HG03378 (cell line): ENCODE measurements around the gene EARS2.
"Not testable (repeated sequence)": the region's sequence is repeated elsewhere in the genome, so short reads cannot be mapped to it uniquely, and the experiment has no call there.

Source experiments
- ATAC-seq: cut with Tn5 transposase; IDR thresholded peaks from one replicate; pipeline ENCODE4 v1.9.1; 2021; ENCODE audit warnings: mild to moderate bottlenecking, moderate library complexity; ENCODE audit not compliant: unreplicated experiment

EARS2 gene

DNA sequence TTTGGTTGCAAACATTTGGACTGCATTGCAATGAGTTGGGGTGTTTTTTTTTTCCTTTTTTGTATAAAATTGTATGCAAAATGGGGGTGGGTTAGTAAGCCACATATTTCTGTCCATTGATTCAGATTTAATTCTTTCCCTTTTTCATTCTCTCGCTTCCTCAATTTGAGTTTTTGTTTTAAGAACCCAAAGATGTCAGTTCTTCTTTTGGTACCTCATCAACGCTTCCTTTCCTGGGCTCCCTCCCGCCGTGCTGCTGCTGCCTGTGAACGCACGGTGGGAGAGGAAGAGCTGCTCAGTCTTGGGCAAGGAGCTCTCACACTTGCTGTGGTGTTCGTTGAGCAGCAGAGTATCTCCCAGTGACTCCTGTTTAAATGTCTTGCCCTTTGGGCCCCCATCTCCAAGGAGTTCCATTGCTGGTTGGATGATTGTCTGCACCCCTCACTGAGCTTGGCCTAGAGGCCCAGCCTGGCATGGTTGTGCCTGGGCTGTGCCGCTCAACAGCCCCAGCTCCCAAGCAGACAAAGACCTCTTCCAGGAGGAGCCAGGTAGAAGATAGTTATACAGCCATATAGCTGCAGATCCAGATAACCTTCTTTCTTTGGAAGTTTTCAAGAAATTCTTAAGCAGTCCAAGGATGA, 14.0 kb upstream of the EARS2 start:
- no peak for ATAC-seq

DNA sequence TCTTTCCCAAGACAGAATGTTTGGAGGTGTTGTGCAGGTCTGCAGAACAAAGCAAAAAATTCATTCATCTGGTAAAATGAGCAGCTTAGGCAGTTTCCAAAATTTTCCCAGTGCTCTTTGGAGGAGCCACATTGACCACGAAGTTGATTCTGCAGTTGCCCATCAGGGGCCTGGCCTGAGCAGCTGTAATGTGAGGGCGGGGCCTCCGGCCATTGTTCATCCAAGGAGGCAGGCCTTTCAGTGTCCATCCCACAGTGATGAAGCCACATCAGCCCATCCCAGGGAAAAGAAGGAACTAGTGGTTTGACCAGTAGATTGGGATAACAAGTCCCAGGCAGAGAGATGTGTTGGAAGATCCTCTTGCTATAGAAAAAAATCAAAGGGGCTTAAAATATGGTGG, 10.5 kb upstream of the EARS2 start:
- no peak for ATAC-seq

DNA sequence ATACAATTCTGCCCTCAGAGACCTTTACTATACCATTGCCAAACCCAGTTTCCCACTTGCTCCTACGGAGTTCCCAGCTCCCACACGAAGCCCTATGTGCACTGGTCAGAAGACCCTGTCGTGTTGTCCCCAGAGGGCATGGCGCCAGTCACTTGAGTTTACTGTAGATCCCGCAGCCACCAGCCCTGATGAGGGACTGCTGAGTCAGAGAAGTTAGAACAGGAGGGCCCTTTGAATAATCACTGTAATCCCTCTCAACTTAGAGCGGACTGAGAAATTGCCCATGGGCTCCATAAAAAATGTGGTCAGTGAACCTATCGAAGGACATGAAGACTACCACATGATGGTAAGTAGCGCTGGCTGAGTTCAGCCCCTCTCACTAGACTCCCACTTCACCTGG, 9.6 kb upstream of the EARS2 start:
- ATAC-seq, result no peak

DNA sequence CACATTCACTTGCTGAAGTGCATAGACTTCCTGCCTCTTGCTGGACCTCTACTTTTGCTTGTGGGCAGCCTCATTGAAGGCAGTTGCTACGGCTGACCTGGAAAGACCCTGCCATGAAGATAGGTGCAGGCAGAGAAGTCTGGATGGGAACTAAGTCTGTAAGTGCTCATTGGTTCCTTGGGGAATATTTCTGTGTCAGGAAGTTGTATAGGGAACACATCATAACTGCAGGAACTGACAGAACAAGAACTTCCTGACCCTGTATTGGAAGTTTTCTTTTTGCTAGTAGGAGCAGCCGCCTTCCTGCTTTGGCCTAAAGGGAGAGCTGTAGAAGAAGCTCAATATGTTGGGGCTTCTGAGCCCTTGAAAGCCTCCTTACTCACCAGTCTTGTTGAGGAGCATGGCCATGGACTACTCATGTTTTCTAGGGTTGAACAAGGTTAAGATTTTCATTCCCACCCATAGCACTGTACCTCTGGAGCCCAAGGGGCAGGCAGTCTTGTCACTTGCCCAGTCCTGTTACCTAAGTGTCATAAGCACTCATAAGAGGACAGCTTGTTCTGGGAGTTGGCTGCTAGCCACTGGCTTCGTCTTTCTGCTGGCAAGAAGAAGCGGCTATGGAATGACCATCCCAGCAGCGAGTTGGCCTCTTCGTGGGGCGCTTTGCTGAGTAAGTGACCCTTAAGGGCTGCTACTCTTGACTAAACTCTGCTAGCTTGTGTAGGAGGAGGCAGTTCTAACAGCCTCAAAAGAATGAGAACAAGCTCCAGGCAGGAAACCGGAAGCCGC, 7.6 kb upstream of the EARS2 start:
- ATAC-seq, result no peak

DNA sequence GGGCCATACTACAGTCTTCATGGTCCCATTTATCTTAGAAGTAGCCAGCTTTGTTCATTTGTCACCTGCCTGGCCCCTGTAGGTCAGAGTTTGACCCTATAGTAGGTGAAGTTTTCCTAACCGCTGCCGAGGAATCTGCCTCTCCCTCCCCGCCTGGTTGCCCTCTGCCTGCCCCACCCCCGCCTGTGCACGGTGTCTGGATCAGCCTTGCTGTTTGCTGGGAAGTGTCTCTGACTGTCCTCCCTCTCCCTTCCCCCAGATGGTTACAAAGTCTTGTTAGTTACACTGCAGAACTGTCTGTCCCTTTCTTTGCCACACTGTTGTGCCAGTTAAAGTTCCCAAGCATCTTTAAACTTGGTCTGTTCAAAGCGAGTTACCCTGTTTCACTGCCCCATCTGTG, 6.0 kb upstream of the EARS2 start:
- ATAC-seq, result no peak

DNA sequence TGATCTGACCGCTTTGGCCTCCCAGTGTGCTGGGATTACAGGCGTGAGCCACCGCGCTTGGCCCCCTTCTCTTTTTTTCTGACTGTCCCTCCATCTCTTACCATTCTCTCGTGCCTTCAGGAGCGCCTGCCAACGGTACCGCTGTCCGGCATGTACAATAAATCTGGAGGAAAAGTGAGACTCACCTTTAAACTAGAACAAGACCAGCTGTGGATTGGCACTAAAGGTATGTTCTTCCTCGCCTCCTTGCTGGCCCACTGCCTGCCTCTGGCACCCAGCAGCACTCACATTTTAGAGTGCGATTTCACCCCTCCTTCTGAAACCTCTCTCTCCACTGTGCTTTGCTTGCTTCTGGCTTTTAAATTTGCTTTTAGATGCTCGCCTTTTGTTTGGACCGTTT, 5.4 kb upstream of the EARS2 start:
- no peak for ATAC-seq

DNA sequence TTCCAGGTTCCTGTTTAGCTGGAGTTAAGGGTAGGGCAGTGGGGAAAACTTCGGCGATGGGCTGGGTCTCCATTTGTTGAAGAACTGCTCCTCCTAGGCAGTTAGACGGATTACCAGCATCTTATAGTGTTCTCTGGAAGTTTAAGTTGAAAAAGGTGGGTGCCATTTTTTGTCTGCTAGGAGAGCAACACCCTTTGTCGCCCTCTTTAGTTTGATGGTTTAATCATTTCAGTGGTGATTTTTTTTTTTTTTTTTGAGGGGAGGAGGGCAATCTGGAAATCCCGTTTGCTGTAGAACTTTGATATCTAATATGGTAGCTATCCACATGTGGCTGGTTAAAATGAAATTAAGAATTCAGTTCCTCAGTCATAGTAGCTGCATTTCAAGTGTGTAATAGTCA, 4.4 kb upstream of the EARS2 start:
- ATAC-seq, result no peak

DNA sequence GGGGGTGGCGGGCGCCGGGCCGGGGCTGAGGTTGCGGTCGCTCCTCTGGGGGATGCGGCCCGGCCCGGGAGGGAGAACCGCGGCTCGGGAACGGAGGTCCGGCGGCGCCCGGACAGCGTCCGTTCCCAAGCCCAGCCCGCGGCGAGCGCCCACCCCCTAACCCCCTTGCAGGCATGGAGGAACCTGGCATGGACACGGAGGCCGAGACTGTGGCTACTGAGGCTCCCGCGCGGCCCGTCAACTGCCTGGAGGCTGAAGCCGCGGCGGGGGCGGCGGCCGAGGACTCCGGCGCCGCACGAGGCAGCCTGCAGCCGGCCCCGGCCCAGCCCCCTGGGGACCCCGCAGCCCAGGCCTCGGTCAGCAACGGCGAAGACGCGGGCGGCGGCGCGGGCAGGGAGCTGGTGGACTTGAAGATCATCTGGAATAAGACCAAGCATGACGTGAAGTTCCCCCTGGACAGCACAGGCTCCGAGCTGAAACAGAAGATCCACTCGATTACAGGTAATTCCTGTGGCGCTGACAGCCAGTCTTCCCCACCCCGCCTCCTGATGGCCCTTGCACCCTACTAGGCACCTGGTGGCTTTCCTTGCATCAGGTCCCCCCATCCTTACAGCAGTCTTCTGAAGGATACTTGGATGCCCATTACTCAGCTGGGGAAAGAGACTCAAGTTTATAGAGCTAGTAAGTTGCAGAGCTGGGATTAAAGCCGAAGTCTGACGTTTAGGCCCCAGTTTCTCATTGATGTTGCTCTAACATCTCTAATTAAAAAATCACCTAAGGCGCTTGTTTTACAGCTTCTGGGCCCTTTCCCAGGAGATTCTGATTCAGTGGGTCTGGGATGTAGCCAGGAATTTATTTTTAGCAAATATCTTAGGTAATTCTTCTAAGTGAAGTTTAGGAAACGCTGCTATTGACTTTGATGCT, 891 bp upstream of the EARS2 start:
- no peak for ATAC-seq

DNA sequence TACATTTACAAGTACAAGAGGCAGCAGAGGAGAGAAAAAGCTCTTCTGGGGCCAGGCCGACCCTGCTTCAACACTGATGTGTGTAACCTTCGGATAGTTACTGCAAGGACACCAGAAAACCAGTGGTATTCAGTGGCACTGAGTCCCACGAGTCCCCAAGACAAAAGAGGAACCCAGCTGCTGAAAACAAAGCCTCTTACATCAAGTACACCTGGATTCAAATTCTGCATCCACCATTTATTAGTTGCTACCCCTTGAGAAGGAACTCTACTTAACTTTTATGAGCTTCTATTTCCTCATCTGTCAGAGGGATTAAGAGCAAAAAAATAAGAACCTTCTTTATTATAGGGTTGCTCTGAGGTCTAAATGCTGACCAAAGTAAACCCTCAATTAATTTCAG, 2.6 kb downstream of the EARS2 start:
- no peak for ATAC-seq

DNA sequence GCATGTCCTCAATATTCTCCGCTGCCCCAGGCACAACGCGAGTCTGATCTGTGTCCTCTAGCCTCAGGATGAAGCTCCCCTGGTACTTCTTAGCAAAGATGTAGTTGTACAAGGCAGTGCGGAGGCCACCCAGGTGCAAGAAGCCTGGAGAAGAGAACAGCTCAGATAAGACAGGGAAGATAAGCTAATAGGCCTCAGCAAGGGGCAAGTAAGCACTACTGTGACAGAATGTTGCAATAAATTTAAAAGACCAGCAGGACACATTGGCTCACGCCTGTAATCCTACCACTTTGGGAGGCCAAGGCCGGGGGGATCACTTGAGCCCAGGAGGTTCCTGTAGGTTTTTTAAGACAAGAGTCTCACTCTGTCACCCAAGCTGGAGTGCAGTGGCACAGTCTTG, 5.0 kb downstream of the EARS2 start:
- ATAC-seq, result no peak

DNA sequence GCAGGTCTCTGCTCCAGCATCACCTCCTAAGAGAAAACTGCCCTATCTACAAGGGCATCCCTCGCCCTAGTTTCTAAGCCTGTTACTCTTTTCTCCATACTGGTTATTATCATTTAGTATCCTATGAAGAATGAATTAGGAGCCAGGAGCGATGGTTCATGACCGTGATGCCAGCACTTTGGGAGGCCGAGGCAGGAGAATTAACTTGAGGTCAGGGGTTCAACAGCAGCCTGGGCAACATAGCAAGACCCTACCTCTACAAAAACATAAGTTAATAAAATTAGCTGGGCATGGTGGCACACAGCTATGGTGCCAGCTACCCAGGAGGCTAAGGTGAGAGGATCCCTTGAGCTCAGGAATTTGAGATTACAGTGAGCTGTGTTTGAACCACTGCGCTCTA, 7.2 kb downstream of the EARS2 start:
- ATAC-seq, result no peak

DNA sequence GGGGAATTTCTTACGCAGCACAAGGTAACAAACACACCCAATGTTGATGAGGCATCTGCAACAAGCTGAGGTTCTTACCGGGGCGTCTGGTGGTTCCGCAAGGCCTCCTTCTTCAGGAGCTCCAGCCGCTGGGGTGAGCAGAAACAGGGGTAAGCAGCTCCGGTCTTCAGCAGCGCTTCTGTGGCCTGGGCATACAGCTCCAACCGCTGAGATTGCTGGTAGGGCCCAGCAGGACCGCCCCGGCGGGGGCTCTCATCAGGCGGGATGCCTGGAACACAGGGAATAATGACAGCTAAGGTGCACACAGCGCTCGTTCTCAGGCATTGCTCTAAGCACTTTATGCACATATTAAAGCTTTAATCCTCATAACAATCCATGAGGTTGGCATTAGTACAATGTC, 12.7 kb downstream of the EARS2 start:
- no peak for ATAC-seq

DNA sequence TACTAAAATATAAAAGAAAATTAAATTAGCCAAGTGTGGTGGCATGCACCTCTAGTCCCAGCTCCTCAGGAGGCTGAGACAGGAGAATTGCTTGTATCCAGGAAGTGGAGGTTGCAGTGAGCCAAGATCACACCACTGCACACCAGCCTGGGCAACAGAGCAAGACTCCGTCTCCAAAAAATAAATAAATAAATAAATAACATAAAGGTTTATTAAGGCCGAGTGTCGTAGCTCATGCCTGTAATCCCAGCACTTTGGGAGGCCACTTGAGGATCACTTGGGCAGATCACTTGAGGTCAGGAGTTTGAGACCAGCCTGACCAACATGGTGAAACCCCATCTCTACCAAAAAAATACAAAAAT, 16.4 kb downstream of the EARS2 start:
- ATAC-seq, result not testable (repeated sequence)

DNA sequence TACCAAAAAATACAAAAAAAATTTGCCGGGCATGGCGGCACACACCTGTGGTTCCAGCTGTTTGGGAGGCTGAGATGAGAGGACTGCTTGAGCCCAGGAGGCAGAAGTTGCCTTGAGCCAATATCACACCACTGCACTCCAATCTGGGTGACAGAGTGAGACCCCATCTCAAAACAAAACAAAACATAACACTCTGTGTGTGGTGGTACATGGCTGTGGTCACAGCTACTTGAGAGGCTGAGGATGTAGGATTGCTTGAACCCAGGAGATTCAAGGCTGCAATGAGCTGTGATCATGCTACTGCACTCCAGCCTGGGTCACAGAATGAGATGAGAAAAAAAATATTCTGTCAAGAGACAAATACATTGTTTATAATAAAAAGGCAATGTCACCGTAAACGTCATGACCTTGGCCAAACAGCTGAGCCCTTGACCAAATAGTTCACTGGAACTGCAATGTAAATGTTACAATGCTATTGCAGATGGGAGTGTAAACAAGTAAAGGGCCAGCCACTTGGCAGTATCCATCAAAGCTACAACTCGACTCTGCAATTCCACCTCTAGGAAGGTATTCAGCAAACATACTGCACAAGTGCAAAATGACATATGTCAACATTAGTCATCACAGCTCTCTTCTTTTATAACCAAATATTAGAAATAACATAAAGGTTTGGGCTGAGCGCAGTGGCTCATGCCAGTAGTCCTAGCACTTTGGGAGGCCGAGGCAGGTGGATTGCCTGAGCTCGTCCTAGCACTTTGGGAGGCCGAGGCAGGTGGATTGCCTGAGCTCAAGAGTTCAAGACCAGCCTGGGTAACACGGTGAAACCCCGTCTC, 16.9 kb downstream of the EARS2 start:
- no peak for ATAC-seq

DNA sequence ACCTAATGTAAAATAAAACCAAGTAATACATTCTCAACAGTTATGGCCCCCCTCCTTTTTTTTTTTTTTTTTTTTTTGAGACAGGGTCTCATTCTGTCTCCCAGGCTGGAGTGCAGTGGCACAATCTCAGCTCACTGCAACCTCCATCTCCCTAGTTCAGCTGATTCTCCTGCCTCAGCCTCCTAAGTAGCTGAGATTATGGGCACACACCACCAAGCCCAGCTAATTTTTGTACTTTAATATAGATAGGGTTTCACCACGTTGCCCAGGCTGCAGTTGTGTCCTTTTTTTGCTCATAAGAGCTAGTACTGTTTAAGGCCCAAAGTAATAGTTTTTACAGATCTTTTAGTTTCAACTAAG, 18.3 kb downstream of the EARS2 start:
- ATAC-seq, result no peak

DNA sequence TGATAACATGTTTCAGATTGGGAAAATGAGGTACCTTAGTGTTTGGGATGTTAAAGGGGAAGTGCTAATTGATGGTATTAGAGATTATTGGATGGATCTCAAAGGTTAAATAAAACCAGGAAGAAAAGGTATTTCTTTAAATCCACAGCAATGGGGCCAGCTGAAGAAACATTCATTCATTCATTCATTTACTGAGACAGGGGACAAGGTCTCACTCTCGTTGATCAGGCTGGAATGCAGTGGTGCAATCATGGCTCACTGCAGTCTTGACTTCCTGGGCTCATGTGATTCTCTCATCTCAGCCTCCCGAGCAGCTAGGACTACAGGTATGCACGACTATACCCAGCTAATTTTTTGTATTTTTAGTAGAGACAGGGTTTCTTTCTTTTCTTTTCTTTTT, 19.8 kb downstream of the EARS2 start:
- no peak for ATAC-seq

DNA sequence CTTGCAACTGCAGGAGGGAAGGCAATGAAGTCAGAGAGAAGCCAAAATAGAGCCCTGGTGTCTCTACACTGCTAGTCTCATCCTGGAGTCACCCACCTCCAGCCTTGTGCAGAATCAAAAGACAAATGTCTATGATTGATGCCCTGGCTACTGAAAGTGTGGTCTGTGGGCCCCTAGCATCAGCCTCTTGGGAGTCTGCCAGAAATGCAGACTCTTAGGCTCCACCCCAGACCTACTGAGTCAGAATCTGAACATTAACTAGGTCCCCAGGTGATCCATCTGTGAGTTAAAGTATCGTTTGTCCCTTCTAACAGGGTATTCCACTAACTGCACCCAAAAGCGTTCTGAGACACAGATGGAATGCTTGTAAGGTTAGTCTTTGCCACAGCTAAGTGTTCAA, 21.2 kb downstream of the EARS2 start:
- ATAC-seq, result no peak

DNA sequence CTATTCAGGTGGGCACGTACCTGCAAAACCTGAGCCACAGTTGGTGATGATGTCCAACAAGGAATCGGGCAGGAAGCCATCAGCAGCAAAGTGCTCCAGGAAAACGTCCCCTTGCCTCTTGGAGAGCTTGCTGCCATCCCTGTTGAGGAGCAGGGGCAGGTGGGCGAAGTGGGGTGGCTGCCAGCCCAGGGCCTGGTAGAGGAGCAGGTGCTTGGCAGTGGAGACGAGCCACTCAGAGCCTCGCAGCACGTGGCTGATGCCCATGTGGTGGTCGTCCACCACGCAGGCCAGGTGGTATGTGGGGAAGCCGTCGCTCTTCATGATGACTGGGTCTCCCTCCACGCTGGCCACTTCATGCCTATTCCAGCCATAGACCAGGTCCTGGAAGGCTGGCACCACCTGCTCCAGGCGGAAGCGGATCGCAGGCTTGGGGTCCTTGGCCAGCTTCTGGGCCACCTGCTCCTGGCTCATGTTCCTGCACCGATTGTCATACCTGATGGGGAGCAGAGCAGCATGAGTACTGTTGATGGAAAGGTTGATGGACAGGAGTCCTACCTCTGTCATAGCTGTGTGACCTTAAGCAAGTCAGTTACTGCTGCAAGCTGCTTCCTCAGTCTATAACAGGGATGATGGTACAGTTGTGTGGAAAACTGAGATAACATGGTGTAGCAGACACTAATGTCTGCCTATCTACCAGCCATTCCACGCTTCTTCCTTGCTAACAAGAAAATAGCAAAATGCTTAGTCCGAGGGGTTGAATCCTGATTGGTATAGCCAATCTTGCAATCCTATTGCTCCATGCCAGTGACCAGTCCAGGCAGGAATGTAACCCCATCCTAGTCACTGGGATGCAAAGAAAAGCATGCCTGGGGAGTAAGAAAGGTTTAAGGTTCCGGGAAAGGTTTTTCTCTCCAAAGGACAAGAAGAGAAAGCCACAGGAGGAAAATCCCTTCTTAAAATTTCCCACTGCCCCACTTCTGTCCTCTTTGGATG, 22.0 kb downstream of the EARS2 start:
- ATAC-seq, result no peak

DNA sequence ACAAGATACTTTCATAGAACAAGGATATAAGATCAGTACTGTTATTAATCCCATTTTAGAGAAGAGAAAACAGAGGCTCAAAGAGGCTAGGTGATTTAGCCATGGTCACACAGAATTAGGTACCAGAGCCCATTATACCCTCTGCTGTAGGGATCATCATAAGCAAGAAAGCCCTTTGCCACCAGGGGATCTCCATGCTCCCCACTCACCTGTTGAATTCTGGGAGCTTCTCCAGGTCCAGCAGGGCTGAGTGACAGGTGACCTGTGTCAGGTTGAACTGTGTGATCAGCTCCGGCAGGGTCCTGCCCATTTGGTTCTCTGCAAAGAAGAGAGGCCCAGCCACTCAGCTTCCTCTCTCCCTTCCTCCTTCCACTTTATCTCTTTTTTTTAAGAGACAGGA, 24.7 kb downstream of the EARS2 start:
- ATAC-seq, result no peak

DNA sequence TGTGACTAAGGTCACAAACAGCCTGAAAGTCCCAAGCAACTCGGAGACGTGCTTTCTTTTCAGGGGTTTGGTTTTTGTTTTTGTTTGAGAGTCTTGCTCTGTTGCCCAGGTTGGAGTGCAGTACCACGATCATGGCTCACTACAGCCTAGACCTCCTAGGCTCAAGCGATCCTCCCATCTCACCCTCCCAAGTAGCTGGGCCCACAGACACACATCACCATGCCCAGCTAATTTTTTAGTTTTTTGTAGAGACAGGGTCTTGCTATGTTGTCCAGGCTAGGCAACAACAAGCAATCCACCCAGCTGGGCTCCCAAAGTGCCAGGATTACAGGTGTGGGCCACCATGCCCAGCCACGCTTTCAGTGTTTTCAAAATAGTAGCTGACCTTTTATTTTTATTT, 27.1 kb downstream of the EARS2 start:
- ATAC-seq, result no peak
